Omental fat pad (tissue), 4 donors: Measurements from ENCODE around the gene ELAVL4. TPM values are rescaled to one million over a fixed set of nuclear protein-coding genes. Genes with fewer than 3 reads are reported as not detected.

ENCODE experiments used
- ATAC-seq: fragments of 150-250 bp; one replicate; pipeline ENCODE4 v1.9.1; 2016; ENCODE audit warnings: mild to moderate bottlenecking, moderate library complexity; ENCODE audit not compliant: low FRiP score
- DNase-seq: peaks from one replicate; pipeline ENCODE4 v3.0.0-alpha.2; 2019; ENCODE audit warnings: low spot score
- total RNA-seq, 4 donors: library from RNA; depleted of rRNA; stranded (reverse); fragments of >200 nt; gene quantifications; one replicate each; pipeline ENCODE4 v1.1.0, GENCODE V29; 2016
- TF ChIP-seq, protein P1 (sequence below), 3 donors: fragments of 450-650 bp; IDR thresholded peaks; one replicate each; pipeline ENCODE4 v1.5.1; 2016 to 2017; ENCODE audit warnings: antibody characterized with exemption in 3 of 3, mild to moderate bottlenecking in 3 of 3, moderate library complexity in 2 of 3

ELAVL4 gene
- total RNA-seq, 4 donors from 2014 or later: 0.12 TPM; not detected in 3

- DNase-seq: no peak
- no peak for ATAC-seq
- TF ChIP-seq, protein P1, sequence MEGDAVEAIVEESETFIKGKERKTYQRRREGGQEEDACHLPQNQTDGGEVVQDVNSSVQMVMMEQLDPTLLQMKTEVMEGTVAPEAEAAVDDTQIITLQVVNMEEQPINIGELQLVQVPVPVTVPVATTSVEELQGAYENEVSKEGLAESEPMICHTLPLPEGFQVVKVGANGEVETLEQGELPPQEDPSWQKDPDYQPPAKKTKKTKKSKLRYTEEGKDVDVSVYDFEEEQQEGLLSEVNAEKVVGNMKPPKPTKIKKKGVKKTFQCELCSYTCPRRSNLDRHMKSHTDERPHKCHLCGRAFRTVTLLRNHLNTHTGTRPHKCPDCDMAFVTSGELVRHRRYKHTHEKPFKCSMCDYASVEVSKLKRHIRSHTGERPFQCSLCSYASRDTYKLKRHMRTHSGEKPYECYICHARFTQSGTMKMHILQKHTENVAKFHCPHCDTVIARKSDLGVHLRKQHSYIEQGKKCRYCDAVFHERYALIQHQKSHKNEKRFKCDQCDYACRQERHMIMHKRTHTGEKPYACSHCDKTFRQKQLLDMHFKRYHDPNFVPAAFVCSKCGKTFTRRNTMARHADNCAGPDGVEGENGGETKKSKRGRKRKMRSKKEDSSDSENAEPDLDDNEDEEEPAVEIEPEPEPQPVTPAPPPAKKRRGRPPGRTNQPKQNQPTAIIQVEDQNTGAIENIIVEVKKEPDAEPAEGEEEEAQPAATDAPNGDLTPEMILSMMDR (IDR thresholded peaks at IDR 0.05): no peak
These were observed 17.7 kb upstream of the ELAVL4 start for GRCh38 chr1:50091068-50091467.

GRCh38 chr1:50095716-50096115 is 13.0 kb upstream of the ELAVL4 start:
- ATAC-seq (no peak), DNase-seq (no peak)
- TF ChIP-seq, protein P1 (IDR thresholded peaks at IDR 0.05): no peak

DNA sequence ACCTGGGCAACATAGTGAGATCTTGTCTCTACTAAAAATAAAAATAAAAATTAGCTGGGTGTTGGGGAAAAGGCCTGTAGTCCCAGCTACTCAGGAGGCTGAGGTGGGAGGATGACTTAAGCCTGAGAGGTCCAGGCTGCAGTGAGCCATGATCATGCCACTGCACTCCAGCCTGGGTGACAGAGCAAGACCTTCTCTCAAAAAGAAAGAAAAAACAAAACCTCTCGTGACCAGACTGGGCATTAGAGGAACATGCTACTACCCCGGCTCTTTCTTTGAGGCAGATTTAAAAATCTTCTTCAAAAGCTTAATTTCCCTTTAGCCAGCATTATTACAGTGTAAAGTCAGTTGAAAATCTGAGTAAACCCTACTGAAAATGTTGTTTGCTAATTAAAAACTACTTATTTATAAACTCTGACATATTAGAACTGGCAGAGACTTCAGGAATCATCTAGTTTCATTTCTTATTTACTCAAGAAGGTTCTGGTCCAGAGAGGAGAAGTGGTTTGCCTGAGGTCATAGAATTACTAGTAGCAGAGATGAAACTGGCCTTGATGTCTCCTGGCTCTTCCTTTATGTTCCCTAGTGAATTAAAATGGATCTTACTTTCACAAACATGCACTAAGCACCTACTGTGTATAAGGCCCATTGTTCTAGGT is 11.6 kb upstream of the ELAVL4 start:
- ATAC-seq (no peak), DNase-seq (no peak)
- TF ChIP-seq, protein P1 (IDR thresholded peaks at IDR 0.05): no peak

GRCh38 chr1:50097791-50098190 is 10.9 kb upstream of the ELAVL4 start:
- DNase-seq (no peak), ATAC-seq (no peak)
- TF ChIP-seq, protein P1 (IDR thresholded peaks at IDR 0.05): no peak

GRCh38 chr1:50098591-50099021 is 10.1 kb upstream of the ELAVL4 start:
- no peak for ATAC-seq
- DNase-seq: no peak
- TF ChIP-seq, protein P1 (IDR thresholded peaks at IDR 0.05): no peak

- ATAC-seq: no peak
- DNase-seq: no peak
These were observed 9.1 kb upstream of the ELAVL4 start for GRCh38 chr1:50099654-50100053.

More at GRCh38 chr1:50099654-50100053, 9.1 kb upstream of the ELAVL4 start:
- TF ChIP-seq, protein P1 (IDR thresholded peaks at IDR 0.05): no peak
